GM12864 (cell line): ENCODE results near the gene SLC29A1.

Experiments
- DNase-seq: peaks from one replicate; pipeline ENCODE4 v3.0.0-alpha.2; 2011; ENCODE audit warnings: low read depth
- H3K4me3 ChIP-seq: 2 replicates; pipeline ENCODE4 v1.5.1; 2011; ENCODE audit warnings: mild to moderate bottlenecking, low read depth, low read length, control low read depth
- TF ChIP-seq, protein P1 (sequence below): IDR thresholded peaks from 2 replicates; pipeline ENCODE4 v1.5.1; 2011; ENCODE audit warnings: low read depth, mild to moderate bottlenecking, moderate library complexity, low read length, control low read depth, inconsistent platforms; ENCODE audit errors: missing control alignments

The SLC29A1 gene

DNA sequence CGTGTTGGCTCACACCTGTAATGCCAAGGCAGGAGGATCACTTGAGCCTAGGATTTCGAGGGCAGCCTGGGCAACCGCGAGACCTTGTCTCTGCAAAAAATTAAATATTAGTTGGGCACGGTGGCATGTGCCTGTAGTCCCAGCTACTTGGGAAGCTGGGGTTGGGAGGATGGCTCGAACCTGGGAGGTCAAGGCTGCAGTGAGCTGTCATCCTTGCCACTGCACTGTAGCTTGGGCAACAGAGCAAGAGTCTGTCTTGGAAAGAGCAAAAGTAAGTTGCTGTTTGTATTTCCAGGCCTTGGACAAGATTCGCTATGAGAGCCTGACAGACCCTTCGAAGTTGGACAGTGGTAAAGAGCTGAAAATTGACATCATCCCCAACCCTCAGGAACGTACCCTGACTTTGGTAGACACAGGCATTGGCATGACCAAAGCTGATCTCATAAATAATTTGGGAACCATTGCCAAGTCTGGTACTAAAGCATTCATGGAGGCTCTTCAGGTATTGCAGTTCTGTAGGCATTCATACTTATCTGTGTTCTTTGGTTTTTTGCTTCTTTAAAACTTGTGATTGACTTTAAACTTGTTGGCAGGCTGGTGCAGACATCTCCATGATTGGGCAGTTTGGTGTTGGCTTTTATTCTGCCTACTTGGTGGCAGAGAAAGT lies 25.8 kb downstream of the SLC29A1 start:
- peak overlapping the region; percentile 92 for H3K4me3 ChIP-seq
- TF ChIP-seq, protein P1, sequence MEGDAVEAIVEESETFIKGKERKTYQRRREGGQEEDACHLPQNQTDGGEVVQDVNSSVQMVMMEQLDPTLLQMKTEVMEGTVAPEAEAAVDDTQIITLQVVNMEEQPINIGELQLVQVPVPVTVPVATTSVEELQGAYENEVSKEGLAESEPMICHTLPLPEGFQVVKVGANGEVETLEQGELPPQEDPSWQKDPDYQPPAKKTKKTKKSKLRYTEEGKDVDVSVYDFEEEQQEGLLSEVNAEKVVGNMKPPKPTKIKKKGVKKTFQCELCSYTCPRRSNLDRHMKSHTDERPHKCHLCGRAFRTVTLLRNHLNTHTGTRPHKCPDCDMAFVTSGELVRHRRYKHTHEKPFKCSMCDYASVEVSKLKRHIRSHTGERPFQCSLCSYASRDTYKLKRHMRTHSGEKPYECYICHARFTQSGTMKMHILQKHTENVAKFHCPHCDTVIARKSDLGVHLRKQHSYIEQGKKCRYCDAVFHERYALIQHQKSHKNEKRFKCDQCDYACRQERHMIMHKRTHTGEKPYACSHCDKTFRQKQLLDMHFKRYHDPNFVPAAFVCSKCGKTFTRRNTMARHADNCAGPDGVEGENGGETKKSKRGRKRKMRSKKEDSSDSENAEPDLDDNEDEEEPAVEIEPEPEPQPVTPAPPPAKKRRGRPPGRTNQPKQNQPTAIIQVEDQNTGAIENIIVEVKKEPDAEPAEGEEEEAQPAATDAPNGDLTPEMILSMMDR, result no peak
- DNase-seq, result no peak

DNA sequence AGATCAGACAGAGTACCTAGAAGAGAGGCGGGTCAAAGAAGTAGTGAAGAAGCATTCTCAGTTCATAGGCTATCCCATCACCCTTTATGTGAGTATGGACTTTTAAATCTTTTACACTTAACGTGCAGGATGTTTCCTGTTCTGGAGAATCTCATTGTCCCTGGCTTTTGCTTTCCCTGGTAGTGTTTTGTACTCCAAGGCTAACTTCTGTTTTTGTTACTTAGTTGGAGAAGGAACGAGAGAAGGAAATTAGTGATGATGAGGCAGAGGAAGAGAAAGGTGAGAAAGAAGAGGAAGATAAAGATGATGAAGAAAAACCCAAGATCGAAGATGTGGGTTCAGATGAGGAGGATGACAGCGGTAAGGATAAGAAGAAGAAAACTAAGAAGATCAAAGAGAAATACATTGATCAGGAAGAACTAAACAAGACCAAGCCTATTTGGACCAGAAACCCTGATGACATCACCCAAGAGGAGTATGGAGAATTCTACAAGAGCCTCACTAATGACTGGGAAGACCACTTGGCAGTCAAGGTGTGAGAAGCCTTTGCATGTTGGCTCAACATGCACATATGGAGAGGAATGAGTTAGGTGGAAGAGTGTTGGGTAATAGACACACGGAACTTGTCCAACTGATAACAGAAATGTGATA lies 26.8 kb downstream of the SLC29A1 start:
- no peak overlapping the region; the same call in 1 of the 2 replicates for H3K4me3 ChIP-seq
- TF ChIP-seq, protein P1, result no peak
- no peak for DNase-seq

DNA sequence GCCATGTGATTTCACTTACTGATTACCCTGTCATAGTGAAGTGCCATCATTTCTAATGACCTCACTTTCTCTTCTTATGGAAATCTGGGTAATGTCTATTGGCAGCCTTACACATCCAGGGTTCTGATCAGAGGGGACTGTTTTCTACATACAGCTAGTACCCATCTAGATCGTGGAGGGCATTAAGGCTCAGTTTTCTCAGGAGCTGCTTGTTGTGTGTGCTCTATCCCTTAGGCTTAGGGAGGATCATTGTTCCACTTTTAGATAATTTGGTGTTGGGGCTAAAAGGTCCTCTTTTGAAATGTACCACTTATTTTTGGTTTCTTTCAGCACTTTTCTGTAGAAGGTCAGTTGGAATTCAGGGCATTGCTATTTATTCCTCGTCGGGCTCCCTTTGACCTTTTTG lies 27.3 kb downstream of the SLC29A1 start:
- TF ChIP-seq, protein P1, result no peak
- no peak overlapping the region for H3K4me3 ChIP-seq
- DNase-seq, result no peak

DNA sequence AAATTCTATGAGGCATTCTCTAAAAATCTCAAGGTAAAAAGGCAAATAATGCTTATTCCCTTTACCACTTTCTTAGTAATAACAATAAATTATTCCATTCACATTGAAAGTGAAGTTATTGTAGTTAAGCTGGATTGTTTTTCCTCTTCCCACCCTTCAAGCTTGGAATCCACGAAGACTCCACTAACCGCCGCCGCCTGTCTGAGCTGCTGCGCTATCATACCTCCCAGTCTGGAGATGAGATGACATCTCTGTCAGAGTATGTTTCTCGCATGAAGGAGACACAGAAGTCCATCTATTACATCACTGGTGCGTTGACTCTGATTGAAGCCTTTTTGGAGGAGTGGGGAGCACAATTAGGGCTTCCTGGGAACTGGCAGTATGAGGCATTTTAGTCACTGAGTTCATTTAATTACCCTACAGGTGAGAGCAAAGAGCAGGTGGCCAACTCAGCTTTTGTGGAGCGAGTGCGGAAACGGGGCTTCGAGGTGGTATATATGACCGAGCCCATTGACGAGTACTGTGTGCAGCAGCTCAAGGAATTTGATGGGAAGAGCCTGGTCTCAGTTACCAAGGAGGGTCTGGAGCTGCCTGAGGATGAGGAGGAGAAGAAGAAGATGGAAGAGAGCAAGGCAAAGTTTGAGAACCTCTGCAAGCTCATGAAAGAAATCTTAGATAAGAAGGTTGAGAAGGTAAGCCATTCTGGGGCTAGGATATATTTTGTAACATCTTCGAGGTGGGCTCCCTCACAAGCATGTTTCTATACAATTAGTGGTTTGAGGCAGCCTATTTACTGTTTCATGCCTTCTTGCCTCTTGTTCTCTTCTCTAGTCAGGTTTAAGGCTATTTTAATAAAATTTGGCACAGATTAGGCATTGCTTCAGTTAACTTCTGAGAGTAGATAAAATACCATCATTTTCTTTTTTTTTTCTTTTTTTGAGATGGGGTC lies 28.5 kb downstream of the SLC29A1 start:
- no peak overlapping the region for H3K4me3 ChIP-seq
- TF ChIP-seq, protein P1, result no peak
- no peak for DNase-seq

DNA sequence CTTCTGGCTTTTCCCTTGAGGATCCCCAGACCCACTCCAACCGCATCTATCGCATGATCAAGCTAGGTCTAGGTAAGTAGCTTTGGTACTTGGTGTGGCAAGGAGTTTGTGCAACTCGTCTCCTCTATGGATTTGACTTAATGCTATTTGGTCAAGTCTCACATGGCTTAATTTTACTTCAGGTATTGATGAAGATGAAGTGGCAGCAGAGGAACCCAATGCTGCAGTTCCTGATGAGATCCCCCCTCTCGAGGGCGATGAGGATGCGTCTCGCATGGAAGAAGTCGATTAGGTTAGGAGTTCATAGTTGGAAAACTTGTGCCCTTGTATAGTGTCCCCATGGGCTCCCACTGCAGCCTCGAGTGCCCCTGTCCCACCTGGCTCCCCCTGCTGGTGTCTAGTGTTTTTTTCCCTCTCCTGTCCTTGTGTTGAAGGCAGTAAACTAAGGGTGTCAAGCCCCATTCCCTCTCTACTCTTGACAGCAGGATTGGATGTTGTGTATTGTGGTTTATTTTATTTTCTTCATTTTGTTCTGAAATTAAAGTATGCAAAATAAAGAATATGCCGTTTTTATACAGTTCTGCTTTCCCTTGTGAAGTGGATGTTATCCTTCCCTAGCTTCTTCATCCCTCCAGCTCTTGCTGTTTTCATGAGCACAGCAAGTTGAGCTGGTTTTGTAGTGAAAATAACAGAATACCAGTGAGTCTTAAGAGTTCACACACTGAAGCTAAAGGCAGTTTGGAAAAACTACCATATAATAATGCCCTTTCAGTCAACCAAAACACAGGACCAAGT lies 30.1 kb downstream of the SLC29A1 start:
- no peak for DNase-seq
- no peak overlapping the region for H3K4me3 ChIP-seq
- TF ChIP-seq, protein P1, result peak; percentile 66
